Activated CD4-positive, CD25-positive, alpha-beta regulatory T cell (primary cell): ENCODE measurements around the gene RAB18.
"Not testable (repeated sequence)": the region's sequence is repeated elsewhere in the genome, so short reads cannot be mapped to it uniquely, and the experiment has no call there.

Experiments used
- DNase-seq, 4 experiments: peaks; one replicate each; lab custom pipeline; 2025; lab: John Stamatoyannopoulos, UW

RAB18 gene

GRCh38 chr10:27504808-27505460 is 830 bp downstream of the RAB18 start:
- no peak for DNase-seq

- not testable (repeated sequence) for DNase-seq
These were observed 1.4 kb downstream of the RAB18 start for GRCh38 chr10:27505537-27505936.

- no peak for DNase-seq
These were observed 2.2 kb downstream of the RAB18 start for GRCh38 chr10:27506280-27506679.

- DNase-seq, result no peak
These were observed 8.4 kb downstream of the RAB18 start for GRCh38 chr10:27512548-27512947.

- DNase-seq, result no peak
These were observed 9.5 kb downstream of the RAB18 start for GRCh38 chr10:27513451-27514191.

- no peak for DNase-seq
These were observed 10.1 kb downstream of the RAB18 start for GRCh38 chr10:27514243-27514642.

- no peak for DNase-seq
These were observed 14.2 kb downstream of the RAB18 start for GRCh38 chr10:27518261-27518660.

- DNase-seq, result no peak
These were observed 21.7 kb downstream of the RAB18 start for GRCh38 chr10:27525819-27526218.

- no peak for DNase-seq
These were observed 22.1 kb downstream of the RAB18 start for GRCh38 chr10:27526242-27526641.

- no peak for DNase-seq
These were observed 23.7 kb downstream of the RAB18 start for GRCh38 chr10:27527666-27528295.

- no peak for DNase-seq
These were observed 25.1 kb downstream of the RAB18 start for GRCh38 chr10:27529010-27529783.

- DNase-seq, result no peak
These were observed 26.4 kb downstream of the RAB18 start for GRCh38 chr10:27530477-27530876.

GRCh38 chr10:27531336-27531847 is 27.3 kb downstream of the RAB18 start:
- no peak for DNase-seq

GRCh38 chr10:27534161-27534700 is 30.1 kb downstream of the RAB18 start:
- no peak for DNase-seq

GRCh38 chr10:27535317-27535716 is 31.2 kb downstream of the RAB18 start:
- DNase-seq, result no peak

GRCh38 chr10:27536437-27536836 is 32.3 kb downstream of the RAB18 start:
- no peak for DNase-seq

GRCh38 chr10:27537166-27537565 is 33.1 kb downstream of the RAB18 start:
- no peak for DNase-seq

- DNase-seq, result no peak
These were observed 33.7 kb downstream of the RAB18 start for GRCh38 chr10:27537787-27538186.

- no peak for DNase-seq
These were observed 36.6 kb downstream of the RAB18 start for GRCh38 chr10:27540672-27541071.

GRCh38 chr10:27541796-27542729 is 38.0 kb downstream of the RAB18 start:
- DNase-seq, result no peak

- no peak for DNase-seq
These were observed 38.7 kb downstream of the RAB18 start for GRCh38 chr10:27542812-27543211.
